Thyroid gland (tissue), 4 donors: ENCODE measurements around the gene PARVB. TPM values are rescaled to one million over a fixed set of nuclear protein-coding genes. Genes with fewer than 3 reads are reported as not detected.

Experiments
- DNase-seq, 2 donors: peaks; one replicate each; pipeline ENCODE4 v3.0.0-alpha.2; 2019
- H3K27ac ChIP-seq, 3 donors: fragments of 200-600 bp; sonication (generic); 1 replicate in 2 of 3; 2 replicates in 1 of 3; pipeline ENCODE4 v1.5.1; 2016 to 2019; ENCODE audit warnings: mild to moderate bottlenecking in 1 of 3, moderate library complexity in 1 of 3
- H3K27me3 ChIP-seq: fragments of 200-600 bp; sonication (generic); one replicate; pipeline ENCODE4 v1.5.1; 2019
- H3K36me3 ChIP-seq, 2 donors: fragments of 200-600 bp; sonication (generic); one replicate each; pipeline ENCODE4 v1.5.1; 2016 to 2019
- H3K4me1 ChIP-seq, 2 donors: fragments of 200-600 bp; sonication (generic); one replicate each; pipeline ENCODE4 v1.5.1; 2017 to 2019
- H3K4me3 ChIP-seq, 3 donors: fragments of 200-600 bp; sonication (generic); replicated peaks in 1 of 3; 1 replicate in 2 of 3; 2 replicates in 1 of 3; pipeline ENCODE4 v1.5.1; 2016; ENCODE audit warnings: mild to moderate bottlenecking in 1 of 3
- H3K9me3 ChIP-seq: fragments of 200-600 bp; sonication (generic); one replicate; pipeline ENCODE4 v1.5.1; 2017
- POLR2A ChIP-seq, 2 donors: fragments of 450-650 bp; IDR thresholded peaks; one replicate each; pipeline ENCODE4 v1.6.1; 2017; ENCODE audit warnings: antibody characterized with exemption in 2 of 2, mild to moderate bottlenecking in 2 of 2, moderate library complexity in 1 of 2
- WGBS, 2 donors: methylation state at CpG; one replicate each; pipeline ENCODE4 v1.1.5; 2017; 5-methylcytosine and 5-hydroxymethylcytosine counted together
- intact Hi-C: fragments of 100-400 bp; cut with DNase I; formaldehyde crosslinking; loops from one replicate; pipeline ENCODE4 v1.15.1; 2023
- total RNA-seq, 4 donors: library from RNA; depleted of rRNA; stranded (reverse); fragments of >200 nt; gene quantifications; one replicate each; pipeline ENCODE4 v1.2.3, GENCODE V29; 2016
- TF ChIP-seq, protein P1 (sequence below), 6 experiments: fragments of 200-600 bp in 3 of 6; fragments of 450-650 bp in 3 of 6; sonication (generic) in 3 of 6; IDR thresholded peaks; one replicate each; pipeline ENCODE4 v1.5.1; 2016 to 2019; ENCODE audit warnings: antibody characterized with exemption in 6 of 6, mild to moderate bottlenecking in 2 of 6, inconsistent platforms in 1 of 6, moderate library complexity in 1 of 6

The PARVB gene
- total RNA-seq, 4 donors from 2014 or later, result 6.7 to 34.9 (median 11.0) TPM

DNA sequence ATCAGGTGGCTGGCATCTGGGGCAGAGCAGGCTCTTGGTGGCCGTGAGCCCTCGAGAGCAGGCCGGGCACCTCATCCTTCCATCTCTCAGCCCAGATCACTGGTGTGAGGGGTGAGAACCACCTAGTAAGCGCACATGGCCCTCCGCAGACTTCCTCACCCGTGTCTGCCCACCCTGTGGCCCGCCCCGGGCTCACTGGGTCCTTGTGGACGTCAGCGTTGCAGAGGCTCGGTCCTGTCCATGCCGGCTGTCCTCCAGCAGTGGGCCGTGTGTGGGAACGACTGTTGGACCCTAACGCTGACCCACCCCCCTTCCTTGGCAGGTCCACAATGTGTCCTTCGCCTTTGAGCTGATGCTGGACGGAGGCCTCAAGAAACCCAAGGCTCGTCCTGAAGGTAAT is 139.4 kb downstream of the PARVB start:
- DNase-seq, result peak in 1 of 2 donors; percentile 14
- 70 to 77% methylated on average over 17 to 18 of the region's 18 CpGs for WGBS, 2 donors
- no peak overlapping the region for H3K4me3 ChIP-seq
- intact Hi-C loops, result no loop called here
- H3K36me3 ChIP-seq, result no peaks in the 10 kb centered on the region
- H3K4me1 ChIP-seq, result peaks cover 15 to 28% of the 10 kb centered on the region in 2 donors
- no peak for TF ChIP-seq POLR2A (IDR thresholded peaks at IDR 0.05)
- TF ChIP-seq, protein P1, sequence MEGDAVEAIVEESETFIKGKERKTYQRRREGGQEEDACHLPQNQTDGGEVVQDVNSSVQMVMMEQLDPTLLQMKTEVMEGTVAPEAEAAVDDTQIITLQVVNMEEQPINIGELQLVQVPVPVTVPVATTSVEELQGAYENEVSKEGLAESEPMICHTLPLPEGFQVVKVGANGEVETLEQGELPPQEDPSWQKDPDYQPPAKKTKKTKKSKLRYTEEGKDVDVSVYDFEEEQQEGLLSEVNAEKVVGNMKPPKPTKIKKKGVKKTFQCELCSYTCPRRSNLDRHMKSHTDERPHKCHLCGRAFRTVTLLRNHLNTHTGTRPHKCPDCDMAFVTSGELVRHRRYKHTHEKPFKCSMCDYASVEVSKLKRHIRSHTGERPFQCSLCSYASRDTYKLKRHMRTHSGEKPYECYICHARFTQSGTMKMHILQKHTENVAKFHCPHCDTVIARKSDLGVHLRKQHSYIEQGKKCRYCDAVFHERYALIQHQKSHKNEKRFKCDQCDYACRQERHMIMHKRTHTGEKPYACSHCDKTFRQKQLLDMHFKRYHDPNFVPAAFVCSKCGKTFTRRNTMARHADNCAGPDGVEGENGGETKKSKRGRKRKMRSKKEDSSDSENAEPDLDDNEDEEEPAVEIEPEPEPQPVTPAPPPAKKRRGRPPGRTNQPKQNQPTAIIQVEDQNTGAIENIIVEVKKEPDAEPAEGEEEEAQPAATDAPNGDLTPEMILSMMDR (IDR thresholded peaks at IDR 0.05), result no peak
- H3K27ac ChIP-seq, result no peak overlapping the region
- H3K27me3 ChIP-seq, result no peaks in the 10 kb centered on the region
- H3K9me3 ChIP-seq, result no peaks in the 10 kb centered on the region

DNA sequence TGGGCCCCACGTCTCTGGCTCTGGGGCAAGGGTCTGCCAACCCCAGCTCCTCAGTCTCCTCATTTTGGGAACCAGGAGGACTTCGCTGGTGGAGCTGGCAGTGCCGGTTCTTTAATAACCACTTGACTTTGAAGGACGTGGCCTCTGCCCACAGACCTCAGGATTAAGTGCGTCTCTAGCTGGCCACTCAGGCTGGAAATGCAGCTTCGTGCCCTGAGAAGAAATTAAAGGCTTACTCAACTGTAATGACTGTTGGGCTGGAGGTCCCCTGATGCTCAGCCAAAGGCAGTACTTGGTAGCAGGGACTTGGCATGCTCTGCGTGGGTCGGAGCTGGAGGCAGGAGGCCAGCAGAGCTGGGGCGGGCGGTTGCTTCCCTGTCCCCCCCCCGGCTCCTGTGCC is 139.9 kb downstream of the PARVB start:
- Histone ChIP-seq H3K36me3 (no peaks in the 10 kb centered on the region), H3K4me1 (peaks cover 10 to 23% of the 10 kb centered on the region in 2 donors), H3K27ac (peak overlapping the region in 1 of 3 donors; percentile 27), H3K27me3 (no peaks in the 10 kb centered on the region), H3K9me3 (no peaks in the 10 kb centered on the region), H3K4me3 (no peak overlapping the region)
- DNase-seq, result peak; percentile 81 to 88
- intact Hi-C loops, result no loop called here
- TF ChIP-seq, protein P1 (IDR thresholded peaks at IDR 0.05), result no peak
- TF ChIP-seq POLR2A (IDR thresholded peaks at IDR 0.05), result no peak
- 40 to 45% methylated on average over 6 to 11 of the region's 11 CpGs for WGBS, 2 donors

DNA sequence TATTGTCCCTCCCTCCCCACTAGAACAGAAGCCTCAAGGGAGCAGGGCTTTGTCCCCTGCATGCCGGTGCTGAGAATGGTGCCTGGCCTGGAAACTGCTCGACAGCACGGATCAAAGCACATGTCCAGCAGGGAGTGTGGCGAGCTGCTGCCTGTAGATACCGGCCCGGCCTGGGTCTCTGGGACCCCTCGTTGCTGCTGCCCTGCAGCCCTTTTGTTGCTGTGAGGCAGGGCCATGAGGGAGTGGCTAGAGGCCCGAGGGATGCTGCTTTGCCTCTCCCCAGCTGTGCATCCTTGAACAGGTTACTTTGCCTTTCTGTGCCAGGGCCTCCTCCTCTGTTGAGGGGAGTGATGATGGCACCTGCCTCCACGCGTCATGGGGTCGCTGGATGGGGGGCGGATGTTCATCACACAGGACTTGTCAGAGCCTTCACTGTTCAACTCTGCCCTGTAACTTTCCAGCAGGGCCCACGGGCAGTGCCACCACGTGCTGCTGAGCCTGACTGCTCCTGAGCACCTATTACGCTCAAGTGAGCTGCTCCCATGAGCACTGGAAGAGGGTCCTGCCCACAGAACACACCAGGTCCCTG is 141.3 kb downstream of the PARVB start:
- 88% methylated on average over 12 to 15 of the region's 15 CpGs for WGBS, 2 donors
- no peaks in the 10 kb centered on the region for H3K36me3 ChIP-seq
- no peak overlapping the region for H3K4me3 ChIP-seq
- H3K9me3 ChIP-seq, result no peaks in the 10 kb centered on the region
- DNase-seq, result no peak
- H3K27me3 ChIP-seq, result no peaks in the 10 kb centered on the region
- TF ChIP-seq, protein P1 (IDR thresholded peaks at IDR 0.05), result no peak
- no peak for TF ChIP-seq POLR2A (IDR thresholded peaks at IDR 0.05)
- no peak overlapping the region for H3K27ac ChIP-seq
- H3K4me1 ChIP-seq, result peaks cover 10 to 16% of the 10 kb centered on the region in 2 donors
- intact Hi-C loops, result no loop called here

DNA sequence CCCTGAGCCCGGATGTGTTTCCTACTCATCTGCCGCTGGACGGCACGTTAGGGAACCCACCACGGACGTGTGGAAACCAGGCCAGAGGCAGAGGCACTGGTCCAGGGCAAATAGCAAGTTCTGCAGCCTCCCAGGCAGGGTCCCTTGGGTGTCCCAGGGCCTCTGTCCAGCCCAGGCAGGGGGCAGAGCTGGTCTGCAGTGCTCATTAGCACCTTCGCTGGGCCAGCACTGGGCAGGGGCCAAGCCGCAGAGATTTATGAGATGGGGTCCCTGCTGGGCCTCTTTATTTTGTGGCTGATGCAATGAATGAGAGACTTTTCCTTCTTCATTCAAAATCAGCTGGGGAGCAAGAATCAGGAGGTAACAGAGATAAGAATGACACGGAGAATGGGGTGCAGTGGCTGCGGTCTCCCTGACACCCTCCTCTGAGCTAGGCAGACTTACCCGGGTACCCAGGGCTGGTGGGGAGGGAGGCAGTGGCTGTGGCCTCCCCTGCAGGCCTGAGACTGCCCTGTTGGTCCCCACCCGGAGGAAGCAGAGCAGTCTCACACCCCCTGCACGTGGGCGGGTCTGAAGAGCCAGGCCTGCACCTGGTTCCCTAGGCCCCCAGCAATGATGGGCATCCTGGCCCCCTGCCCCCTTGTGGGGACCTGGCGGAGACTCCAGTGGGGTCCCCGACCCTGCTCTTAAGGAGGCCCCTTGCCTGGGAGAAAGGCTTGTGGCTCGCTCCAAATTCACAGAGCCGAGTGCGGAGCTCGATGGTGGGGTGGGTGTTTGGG is 142.6 kb downstream of the PARVB start:
- Histone ChIP-seq H3K4me1 (peaks cover 10 to 16% of the 10 kb centered on the region in 2 donors), H3K27ac (no peak overlapping the region), H3K36me3 (no peaks in the 10 kb centered on the region), H3K27me3 (no peaks in the 10 kb centered on the region), H3K4me3 (no peak overlapping the region), H3K9me3 (no peaks in the 10 kb centered on the region)
- 92 to 93% methylated on average over 15 to 18 of the region's 20 CpGs for WGBS, 2 donors
- TF ChIP-seq, protein P1 (IDR thresholded peaks at IDR 0.05), result no peak
- no peak for TF ChIP-seq POLR2A (IDR thresholded peaks at IDR 0.05)
- intact Hi-C loops, result no loop called here
- no peak for DNase-seq

DNA sequence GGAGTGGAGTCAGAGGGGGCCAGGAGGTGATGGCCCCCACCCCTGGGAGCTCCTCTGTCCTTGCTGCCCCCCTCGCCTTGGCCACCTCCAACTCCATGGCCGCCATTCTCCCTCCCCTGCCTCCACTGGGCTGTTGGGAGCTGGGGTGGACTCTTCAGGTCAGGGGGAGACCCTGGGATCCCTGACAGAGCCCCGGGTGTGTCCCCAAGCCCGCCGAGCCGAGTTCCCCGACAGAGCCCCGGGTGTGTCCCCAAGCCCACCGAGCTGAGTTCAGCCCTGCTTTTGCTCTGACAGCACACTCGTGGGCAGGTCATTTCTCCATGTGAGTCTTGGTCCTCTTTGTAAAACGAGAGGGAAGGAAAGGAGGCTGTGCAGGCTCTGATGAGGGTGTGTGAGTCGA is 143.4 kb downstream of the PARVB start:
- Histone ChIP-seq H3K27me3 (no peaks in the 10 kb centered on the region), H3K36me3 (no peaks in the 10 kb centered on the region), H3K27ac (no peak overlapping the region), H3K4me3 (no peak overlapping the region), H3K4me1 (peaks cover 10 to 16% of the 10 kb centered on the region in 2 donors), H3K9me3 (no peaks in the 10 kb centered on the region)
- intact Hi-C loops, result no loop called here
- 83 to 88% methylated on average over 6 to 9 of the region's 12 CpGs for WGBS, 2 donors
- TF ChIP-seq, protein P1 (IDR thresholded peaks at IDR 0.05), result no peak
- TF ChIP-seq POLR2A (IDR thresholded peaks at IDR 0.05), result no peak
- DNase-seq, result no peak
